EH (cell line): ENCODE results near the gene N4BP2L2.
"Not testable (repeated sequence)": the region's sequence is repeated elsewhere in the genome, so short reads cannot be mapped to it uniquely, and the experiment has no call there.

Source experiments
- DNase-seq: peaks from one replicate; pipeline ENCODE4 v3.0.0-alpha.2; 2015; ENCODE audit warnings: low read depth

Gene N4BP2L2

DNA sequence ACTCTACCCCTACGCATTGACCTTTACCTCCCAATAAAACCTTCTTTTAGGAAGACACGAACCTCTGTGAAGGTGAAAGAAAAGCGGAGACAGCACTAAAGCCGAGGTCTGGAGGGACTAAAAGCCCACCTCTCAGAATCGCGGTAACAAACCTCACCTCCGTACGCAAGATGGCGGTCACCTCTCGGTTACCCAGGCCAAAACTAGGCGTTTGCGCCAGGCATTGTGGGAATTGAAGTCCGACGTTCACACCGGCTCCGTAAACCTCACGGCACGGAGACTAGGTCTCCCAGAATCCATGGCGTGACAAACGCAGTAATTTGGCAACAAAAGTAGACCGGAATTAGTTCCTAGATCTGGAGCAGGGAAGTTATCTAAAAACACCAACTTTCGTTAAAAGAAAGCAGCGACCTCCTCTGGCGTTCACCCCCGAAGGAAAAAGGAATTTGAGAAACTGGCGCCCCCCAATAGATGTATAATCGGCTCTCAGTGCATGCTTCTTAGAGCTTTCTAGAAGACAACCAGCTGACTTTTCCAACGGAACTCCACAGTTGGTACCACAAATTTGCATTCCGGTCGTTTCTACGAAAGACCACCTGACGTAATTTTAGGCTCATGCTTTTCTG, at the start of gene N4BP2L2:
Gene N4BP2L2 (minus strand): TSS at position 175 of the 626 bp plus-strand sequence. CDS start 1,768 bp downstream, outside the sequence.
- DNase-seq, result peak; percentile 97

- no peak for DNase-seq
Observed at GRCh38 chr13:32587811-32588170, 49.2 kb upstream of the N4BP2L2 start.

- peak; percentile 72 for DNase-seq
Observed at GRCh38 chr13:32587011-32587810, 48.6 kb upstream of the N4BP2L2 start.

DNA sequence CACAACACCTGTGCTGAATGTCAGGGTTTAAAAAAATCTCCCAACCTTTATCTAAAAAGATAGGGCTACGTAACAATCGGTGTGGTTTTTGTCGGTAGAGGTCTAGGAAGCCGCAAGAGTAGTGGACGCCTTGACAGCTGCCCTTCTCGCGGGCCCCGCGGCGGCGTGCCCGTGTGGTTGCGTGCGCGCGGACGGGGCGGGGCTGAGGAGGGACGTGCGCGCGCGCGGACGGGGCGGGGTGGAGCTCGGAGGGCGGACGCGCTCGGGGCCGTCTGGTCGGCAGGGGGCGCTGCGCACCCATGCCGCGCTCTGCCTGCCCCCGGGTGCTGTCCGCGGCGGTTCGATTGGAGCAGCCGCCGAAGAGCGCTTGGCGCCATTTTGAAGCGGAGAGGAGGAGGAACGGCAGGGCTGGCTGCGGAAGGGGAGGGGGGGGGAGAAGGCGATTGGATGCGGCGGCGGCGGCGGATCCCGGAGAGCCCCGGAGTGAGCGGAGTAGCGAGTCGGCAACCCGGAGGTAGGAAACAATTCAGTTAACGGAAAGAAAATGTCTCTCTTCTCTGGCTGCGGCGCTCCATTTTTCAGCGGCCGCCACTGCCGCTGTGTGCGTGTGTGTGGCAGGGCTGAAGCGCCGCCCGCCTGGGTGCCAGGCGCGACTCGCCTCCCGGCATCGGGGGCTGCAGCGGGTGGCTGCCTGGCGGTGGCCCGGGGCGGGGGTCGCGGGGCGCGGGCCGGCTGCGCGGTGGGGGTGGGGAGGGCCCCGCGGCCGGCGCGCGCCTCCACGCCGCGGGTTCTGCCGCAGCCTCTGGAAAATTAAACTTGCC, 47.7 kb upstream of the N4BP2L2 start, which contains the start of gene PDS5B:
Gene PDS5B (plus strand): TSS at position 373 of the 821 bp plus-strand sequence. CDS start 62,321 bp downstream, outside the sequence.
- peak; percentile 96 for DNase-seq

GRCh38 chr13:32585550-32586079, 47.0 kb upstream of the N4BP2L2 start:
- DNase-seq, result peak; percentile 41

DNA sequence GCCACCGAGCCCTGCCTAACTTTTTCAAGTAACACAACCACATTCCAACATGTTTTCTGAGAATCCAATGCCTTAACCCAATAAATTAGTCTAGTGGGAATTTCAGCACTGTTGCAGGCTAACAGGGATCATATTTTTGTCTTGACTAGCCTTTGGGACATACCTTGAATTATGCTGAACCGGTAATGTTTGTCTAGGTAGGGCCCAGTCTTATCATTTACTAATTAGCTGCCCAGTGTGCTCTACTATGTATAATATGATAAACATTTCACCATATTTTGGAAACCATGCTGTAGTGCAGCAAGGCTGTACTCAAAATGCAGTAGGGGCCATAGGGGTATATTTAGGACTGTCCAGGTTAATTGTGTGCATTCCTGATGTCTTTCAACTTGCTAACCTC, 44.4 kb upstream of the N4BP2L2 start:
- no peak for DNase-seq

GRCh38 chr13:32582281-32582680, 43.7 kb upstream of the N4BP2L2 start:
- no peak for DNase-seq

GRCh38 chr13:32581177-32581786, 42.7 kb upstream of the N4BP2L2 start:
- DNase-seq, result peak; percentile 43

GRCh38 chr13:32577032-32577431, 38.4 kb upstream of the N4BP2L2 start:
- DNase-seq, result no peak

DNA sequence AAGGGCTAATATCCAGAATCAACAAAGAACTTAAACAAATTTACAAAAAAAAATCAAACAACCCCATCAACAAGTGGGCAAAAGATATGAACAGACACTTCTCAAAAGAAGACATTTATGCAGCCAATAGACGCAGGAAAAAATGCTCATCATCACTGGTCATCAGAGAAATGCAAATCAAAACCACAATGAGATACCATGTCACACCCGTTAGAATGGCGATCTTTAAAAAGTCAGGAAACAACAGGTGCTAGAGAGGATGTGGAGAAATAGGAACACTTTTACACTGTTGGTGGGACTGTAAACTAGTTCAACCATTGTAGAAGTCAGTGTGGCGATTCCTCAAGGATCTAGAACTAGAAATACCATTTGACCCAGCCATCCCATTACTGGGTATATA, 37.1 kb upstream of the N4BP2L2 start:
- DNase-seq, result not testable (repeated sequence)

DNA sequence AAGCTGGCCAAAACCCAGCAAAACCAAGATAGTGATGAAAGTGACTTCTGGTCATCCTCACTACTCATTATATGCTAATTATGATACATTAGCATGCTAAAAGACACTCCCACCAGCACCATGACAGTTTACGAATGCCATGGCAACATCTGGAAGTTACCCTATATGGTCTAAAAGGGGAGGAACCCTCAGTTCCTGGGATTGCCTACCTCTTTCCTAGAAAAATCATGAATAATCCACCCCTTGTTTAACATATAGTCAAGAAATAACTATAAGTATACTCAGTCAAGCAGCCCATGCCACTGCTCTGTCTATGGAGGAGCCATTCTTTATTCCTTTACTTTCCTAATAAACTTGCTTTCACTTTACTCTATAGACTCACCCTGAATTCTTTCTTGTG, 22.2 kb upstream of the N4BP2L2 start:
- DNase-seq, result not testable (repeated sequence)

DNA sequence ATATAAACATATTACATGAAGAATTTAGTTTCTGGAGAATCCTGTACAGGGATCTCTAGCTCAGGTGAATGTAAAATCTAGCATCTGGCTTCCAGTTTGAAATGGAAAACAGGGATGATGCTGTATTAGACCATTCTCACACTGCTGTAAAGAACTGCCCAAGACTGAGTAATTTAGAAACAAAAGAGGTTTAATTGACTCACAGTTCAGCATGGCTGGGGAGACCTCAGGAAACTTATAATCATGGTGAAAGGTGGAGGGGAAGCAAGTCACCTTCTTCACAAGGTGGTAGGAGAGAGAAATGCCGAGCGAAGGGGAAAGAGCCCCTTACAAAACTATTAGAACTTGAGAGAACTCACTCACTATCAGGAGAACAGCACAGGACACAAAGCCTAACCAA, 17.0 kb upstream of the N4BP2L2 start:
- DNase-seq, result no peak

GRCh38 chr13:32553720-32554119, 15.1 kb upstream of the N4BP2L2 start:
- no peak for DNase-seq

DNA sequence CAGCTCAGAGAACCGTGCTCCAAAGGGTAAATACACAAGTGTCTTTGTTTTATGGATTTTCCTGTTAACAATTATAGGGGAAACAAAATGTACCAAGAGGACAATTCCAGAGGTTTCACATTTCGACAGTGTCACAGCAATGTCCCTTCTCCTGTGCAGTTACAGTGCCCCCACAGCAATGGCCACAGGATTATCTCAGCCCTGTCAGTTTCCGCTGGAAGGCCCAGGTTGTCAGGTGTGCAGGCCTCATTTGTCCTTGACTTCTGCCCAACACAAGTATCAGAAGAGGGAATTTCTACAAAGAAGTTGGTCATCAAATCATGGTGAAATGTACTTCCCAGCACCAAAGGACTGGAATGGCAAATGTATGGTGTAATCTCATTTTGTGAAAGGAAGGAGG, 11.2 kb upstream of the N4BP2L2 start:
- no peak for DNase-seq

DNA sequence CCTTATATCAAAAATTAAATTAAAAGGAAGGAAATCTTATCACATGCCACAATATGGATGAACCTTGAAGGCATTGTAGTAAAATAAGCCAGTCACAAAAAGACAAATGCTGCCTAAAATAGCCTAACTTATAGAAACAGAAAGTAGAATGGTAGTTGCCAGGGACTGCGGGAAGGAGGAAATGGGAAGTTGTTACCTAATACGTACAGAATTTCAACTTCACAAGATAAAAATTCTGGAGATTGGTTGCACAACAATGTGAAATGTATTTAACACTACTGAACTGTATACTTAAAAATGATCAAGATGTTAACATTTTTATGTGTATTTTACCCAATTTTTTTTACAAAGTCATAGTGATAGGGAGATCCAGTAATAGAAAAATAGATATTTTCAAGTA, 10.2 kb upstream of the N4BP2L2 start:
- DNase-seq, result peak; percentile 20

DNA sequence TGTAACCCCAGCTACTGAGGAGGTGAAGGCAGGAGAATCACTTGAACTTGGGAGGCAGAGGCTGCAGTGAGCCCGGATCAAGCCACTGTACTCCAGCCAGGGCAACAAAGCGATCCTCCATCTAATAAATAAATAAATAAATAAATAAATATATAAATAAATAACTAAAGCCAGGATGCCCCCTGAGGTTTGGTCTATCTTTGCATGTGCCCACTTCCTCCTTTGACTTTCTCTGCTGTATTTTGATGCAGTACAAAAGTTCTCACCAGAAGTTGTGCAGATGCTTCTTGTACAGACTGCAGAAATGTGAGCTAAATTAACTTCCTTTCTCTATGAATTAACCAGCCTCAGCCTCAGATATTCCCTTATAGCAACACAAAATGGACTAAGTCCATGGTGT, 6.5 kb upstream of the N4BP2L2 start:
- no peak for DNase-seq

DNA sequence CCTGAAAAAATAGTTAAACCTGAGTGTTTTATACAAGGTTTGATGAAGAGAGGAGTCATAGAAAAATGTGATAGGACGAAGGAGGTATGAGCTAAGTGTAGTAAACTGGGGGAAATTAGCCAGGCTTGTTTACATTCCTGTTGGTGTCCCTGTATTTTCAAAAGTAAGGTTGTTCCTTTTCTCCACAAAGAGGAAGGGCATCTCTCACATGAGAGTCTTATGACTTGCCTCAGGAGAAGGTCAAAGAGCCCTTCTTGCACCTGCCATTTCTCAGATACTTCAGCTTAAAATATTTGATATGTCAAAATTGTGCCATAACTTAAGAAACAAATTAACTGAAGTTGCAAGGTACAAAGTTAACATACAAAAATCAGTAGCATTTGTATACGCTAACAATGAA, 3.6 kb upstream of the N4BP2L2 start:
- no peak for DNase-seq

DNA sequence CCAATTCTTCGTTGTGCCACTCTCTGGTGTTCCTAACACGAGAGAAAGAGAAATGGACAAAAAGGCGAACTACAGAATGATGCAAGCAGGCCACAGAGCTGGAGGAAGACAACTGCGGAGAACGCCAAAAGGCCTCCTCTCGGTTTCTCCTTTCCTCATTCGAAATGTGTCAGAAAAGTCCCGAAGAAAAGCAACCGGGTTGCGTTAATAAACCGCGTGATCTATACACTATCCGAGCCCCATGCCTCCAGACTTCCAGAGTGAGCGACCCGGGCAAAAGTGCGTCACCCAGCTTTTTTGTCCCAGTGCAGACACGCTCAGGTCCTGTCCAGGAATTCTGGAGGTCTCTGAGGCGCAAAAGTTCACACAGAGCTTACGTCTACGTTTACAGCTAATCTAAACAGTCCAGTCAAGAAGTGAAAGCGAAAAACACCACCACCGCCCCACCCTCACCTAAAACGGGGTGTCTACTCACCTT, 413 bp downstream of the N4BP2L2 start:
- peak; percentile 58 for DNase-seq

GRCh38 chr13:32537580-32538142, 934 bp downstream of the N4BP2L2 start:
- no peak for DNase-seq

DNA sequence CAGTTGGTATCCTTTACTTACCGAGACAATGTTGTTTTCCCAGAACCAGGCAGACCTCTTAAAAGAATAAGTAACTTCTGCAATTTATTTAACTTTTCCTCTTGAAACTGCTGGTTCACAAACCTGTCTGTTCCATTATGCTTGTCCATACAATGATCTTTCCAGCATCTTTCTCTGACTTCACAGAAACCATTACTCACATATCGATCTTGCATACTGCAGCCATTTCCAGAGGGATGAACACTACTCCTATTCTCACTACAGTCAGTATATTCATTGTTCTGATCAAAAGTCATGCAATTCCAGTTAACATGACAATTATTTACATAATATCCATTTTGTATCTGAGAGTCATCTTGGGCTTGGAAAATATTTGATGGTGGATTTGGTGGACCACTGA, 2.8 kb downstream of the N4BP2L2 start:
- no peak for DNase-seq

DNA sequence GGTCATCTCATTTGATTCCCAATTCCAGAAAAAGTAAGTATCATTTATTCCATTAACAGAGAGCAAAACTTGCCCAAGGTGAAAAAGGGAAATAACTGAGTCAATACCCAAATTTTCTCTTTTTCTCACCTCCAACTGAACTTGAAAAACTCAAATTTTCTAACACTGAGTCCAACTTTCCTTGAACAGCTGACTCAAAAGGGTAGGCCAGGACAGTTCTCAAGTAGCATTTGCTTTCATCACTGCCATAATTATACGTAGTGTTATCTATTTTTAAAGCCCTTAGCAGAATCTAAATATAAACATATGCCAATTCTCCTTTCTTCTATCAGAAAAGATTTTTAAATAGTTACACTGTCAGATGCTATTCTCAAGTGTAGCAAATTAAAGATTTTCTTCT, 3.5 kb downstream of the N4BP2L2 start:
- no peak for DNase-seq
